ENCODE results near the gene AUTS2.
A peak's percentile ranks its signal among the peaks of the same experiment; 100 is the strongest.

Gene AUTS2

GRCh38 chr7:69801729-69802682, 203.7 kb downstream of the AUTS2 start:
- TF ChIP-seq, protein P1, sequence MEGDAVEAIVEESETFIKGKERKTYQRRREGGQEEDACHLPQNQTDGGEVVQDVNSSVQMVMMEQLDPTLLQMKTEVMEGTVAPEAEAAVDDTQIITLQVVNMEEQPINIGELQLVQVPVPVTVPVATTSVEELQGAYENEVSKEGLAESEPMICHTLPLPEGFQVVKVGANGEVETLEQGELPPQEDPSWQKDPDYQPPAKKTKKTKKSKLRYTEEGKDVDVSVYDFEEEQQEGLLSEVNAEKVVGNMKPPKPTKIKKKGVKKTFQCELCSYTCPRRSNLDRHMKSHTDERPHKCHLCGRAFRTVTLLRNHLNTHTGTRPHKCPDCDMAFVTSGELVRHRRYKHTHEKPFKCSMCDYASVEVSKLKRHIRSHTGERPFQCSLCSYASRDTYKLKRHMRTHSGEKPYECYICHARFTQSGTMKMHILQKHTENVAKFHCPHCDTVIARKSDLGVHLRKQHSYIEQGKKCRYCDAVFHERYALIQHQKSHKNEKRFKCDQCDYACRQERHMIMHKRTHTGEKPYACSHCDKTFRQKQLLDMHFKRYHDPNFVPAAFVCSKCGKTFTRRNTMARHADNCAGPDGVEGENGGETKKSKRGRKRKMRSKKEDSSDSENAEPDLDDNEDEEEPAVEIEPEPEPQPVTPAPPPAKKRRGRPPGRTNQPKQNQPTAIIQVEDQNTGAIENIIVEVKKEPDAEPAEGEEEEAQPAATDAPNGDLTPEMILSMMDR (IDR thresholded peaks at IDR 0.05; ENCODE audit: low read depth, low read length, missing control alignments), result no peak
- no peak overlapping the region for H3K4me3 ChIP-seq (ENCODE audit: low read depth, low read length)
- no peak for DNase-seq (ENCODE audit: low read depth)

- H3K4me3 ChIP-seq (ENCODE audit: low read depth, low read length), result no peak overlapping the region; the same call in 1 of the 2 replicates
- peak; percentile 88 for DNase-seq (ENCODE audit: low read depth)
- TF ChIP-seq, protein P1 (IDR thresholded peaks at IDR 0.05; ENCODE audit: low read depth, low read length, missing control alignments), result no peak
These were observed 205.6 kb downstream of the AUTS2 start for GRCh38 chr7:69803699-69804516.

GRCh38 chr7:69804962-69805361, 206.7 kb downstream of the AUTS2 start:
- no peak for DNase-seq (ENCODE audit: low read depth)
- TF ChIP-seq, protein P1 (IDR thresholded peaks at IDR 0.05; ENCODE audit: low read depth, low read length, missing control alignments), result no peak
- no peak overlapping the region; the same call in 1 of the 2 replicates for H3K4me3 ChIP-seq (ENCODE audit: low read depth, low read length)

GRCh38 chr7:69808391-69808790, 210.1 kb downstream of the AUTS2 start:
- TF ChIP-seq, protein P1 (IDR thresholded peaks at IDR 0.05; ENCODE audit: low read depth, low read length, missing control alignments), result no peak
- no peak overlapping the region for H3K4me3 ChIP-seq (ENCODE audit: low read depth, low read length)
- DNase-seq (ENCODE audit: low read depth), result no peak

GRCh38 chr7:69811476-69812308, 213.4 kb downstream of the AUTS2 start:
- DNase-seq (ENCODE audit: low read depth), result no peak
- TF ChIP-seq, protein P1 (IDR thresholded peaks at IDR 0.05; ENCODE audit: low read depth, low read length, missing control alignments), result no peak
- no peak overlapping the region for H3K4me3 ChIP-seq (ENCODE audit: low read depth, low read length)

GRCh38 chr7:69812756-69813155, 214.5 kb downstream of the AUTS2 start:
- DNase-seq (ENCODE audit: low read depth), result no peak
- no peak overlapping the region for H3K4me3 ChIP-seq (ENCODE audit: low read depth, low read length)
- TF ChIP-seq, protein P1 (IDR thresholded peaks at IDR 0.05; ENCODE audit: low read depth, low read length, missing control alignments), result no peak

All from GM12864 (cell line).